Measurements from ENCODE around the gene MAP2K5. TPM values are rescaled to one million over a fixed set of nuclear protein-coding genes. Genes with fewer than 3 reads are reported as not detected.

MAP2K5 gene
- total RNA-seq, 1 donor from 2014 or later = 1.1 TPM

- DNase-seq (ENCODE audit: low spot score in 2 of 2) = no peak
Observed at GRCh38 chr15:67807141-67807540, 264.6 kb downstream of the MAP2K5 start.

GRCh38 chr15:67807836-67808235 is 265.3 kb downstream of the MAP2K5 start:
- no peak for DNase-seq (ENCODE audit: low spot score in 2 of 2)
- intact Hi-C loops (cut with DNase I) = no loop called here
- peaks cover 0 to 13% of the 10 kb centered on the region in 2 donors for H3K36me3 ChIP-seq

More at GRCh38 chr15:67807141-67807540, 264.6 kb downstream of the MAP2K5 start:
- intact Hi-C loops (cut with DNase I) = no loop called here
- Histone ChIP-seq H3K36me3 (peaks cover 0 to 13% of the 10 kb centered on the region in 2 donors), H3K27ac (no peak overlapping the region), H3K9me3 (no peaks in the 10 kb centered on the region), H3K4me1 (no peaks in the 10 kb centered on the region), H3K4me3 (no peak overlapping the region), H3K27me3 (no peaks in the 10 kb centered on the region)
- TF ChIP-seq CTCF (IDR thresholded peaks at IDR 0.05) = no peak

GRCh38 chr15:67808821-67809220 is 266.3 kb downstream of the MAP2K5 start:
- TF ChIP-seq CTCF (IDR thresholded peaks at IDR 0.05) = no peak
- Histone ChIP-seq H3K36me3 (peaks cover 0 to 13% of the 10 kb centered on the region in 2 donors), H3K4me1 (no peaks in the 10 kb centered on the region), H3K9me3 (no peaks in the 10 kb centered on the region), H3K27ac (no peak overlapping the region), H3K4me3 (no peak overlapping the region), H3K27me3 (no peaks in the 10 kb centered on the region)
- no peak for DNase-seq (ENCODE audit: low spot score in 2 of 2)
- intact Hi-C loops (cut with DNase I) = no loop called here

More at GRCh38 chr15:67807836-67808235, 265.3 kb downstream of the MAP2K5 start:
- no peak overlapping the region for H3K4me3 ChIP-seq
- TF ChIP-seq CTCF (IDR thresholded peaks at IDR 0.05) = no peak
- H3K4me1 ChIP-seq = no peaks in the 10 kb centered on the region
- H3K27ac ChIP-seq = no peak overlapping the region
- H3K9me3 ChIP-seq = no peaks in the 10 kb centered on the region
- H3K27me3 ChIP-seq = no peaks in the 10 kb centered on the region

GRCh38 chr15:67809441-67809840 is 266.9 kb downstream of the MAP2K5 start:
- no peak overlapping the region for H3K27ac ChIP-seq
- peaks cover 0 to 10% of the 10 kb centered on the region in 2 donors for H3K36me3 ChIP-seq
- no peaks in the 10 kb centered on the region for H3K4me1 ChIP-seq
- H3K27me3 ChIP-seq = no peaks in the 10 kb centered on the region
- H3K4me3 ChIP-seq = no peak overlapping the region
- intact Hi-C loops (cut with DNase I) = no loop called here
- DNase-seq (ENCODE audit: low spot score in 2 of 2) = no peak
- no peaks in the 10 kb centered on the region for H3K9me3 ChIP-seq
- TF ChIP-seq CTCF (IDR thresholded peaks at IDR 0.05) = no peak

- no peaks in the 10 kb centered on the region for H3K27me3 ChIP-seq
- H3K4me3 ChIP-seq = no peak overlapping the region
- H3K9me3 ChIP-seq = no peaks in the 10 kb centered on the region
- DNase-seq (ENCODE audit: low spot score in 2 of 2) = no peak
- no peak for TF ChIP-seq CTCF (IDR thresholded peaks at IDR 0.05)
- intact Hi-C loops (cut with DNase I) = no loop called here
- H3K27ac ChIP-seq = no peak overlapping the region
- no peaks in the 10 kb centered on the region for H3K4me1 ChIP-seq
- H3K36me3 ChIP-seq = peaks cover 0 to 10% of the 10 kb centered on the region in 2 donors
Observed at GRCh38 chr15:67809866-67810265, 267.4 kb downstream of the MAP2K5 start.

- Histone ChIP-seq H3K27me3 (no peaks in the 10 kb centered on the region), H3K4me3 (no peak overlapping the region), H3K36me3 (no peaks in the 10 kb centered on the region), H3K4me1 (no peaks in the 10 kb centered on the region), H3K27ac (no peak overlapping the region), H3K9me3 (peaks cover 0 to 6% of the 10 kb centered on the region in 2 donors)
- peak in 1 of 2 donors; percentile 60 for DNase-seq (ENCODE audit: low spot score in 2 of 2)
- intact Hi-C loops (cut with DNase I) = no loop called here
- no peak for TF ChIP-seq CTCF (IDR thresholded peaks at IDR 0.05)
Observed at GRCh38 chr15:67812241-67812644, 269.7 kb downstream of the MAP2K5 start.

All from ascending aorta (tissue), 2 donors.